ENCODE measurements around the gene MRPS9.

GRCh38 chr2:105112345-105112744 is 74.5 kb downstream of the MRPS9 start:
- TF ChIP-seq CTCF (IDR thresholded peaks at IDR 0.05) (no peak), POLR2A (IDR thresholded peaks at IDR 0.05) (no peak)

All from vagina (tissue), 2 donors.